WTC11 (cell line): ENCODE data around the gene TNP2.

Experiments used
- FOXK1 ChIP-seq: sonication (generic); formaldehyde crosslinking; IDR thresholded peaks from 2 replicates; pipeline ENCODE4 v1.8.0; 2022; ENCODE audit warnings: mild to moderate bottlenecking, moderate library complexity, missing genetic modification reagents
- HMGA2 ChIP-seq: fragments of 250-450 bp; sonication (Bioruptor Pico); IDR thresholded peaks from 2 replicates; pipeline ENCODE4 v1.4.0; 2021; ENCODE audit warnings: mild to moderate bottlenecking, moderate library complexity
- TF ChIP-seq, protein P1 (sequence below): sonication (generic); formaldehyde crosslinking; conservative IDR thresholded peaks from 2 replicates; pipeline ENCODE4 v1.8.1; 2022; ENCODE audit warnings: mild to moderate bottlenecking, missing genetic modification reagents
- TF ChIP-seq, protein P2 (sequence below): fragments of 200-600 bp; IDR thresholded peaks from 2 replicates; pipeline ENCODE4 v1.8.0; 2022; ENCODE audit warnings: antibody characterized with exemption
- TF ChIP-seq, protein P3 (sequence below): sonication (generic); formaldehyde crosslinking; IDR thresholded peaks from 2 replicates; pipeline ENCODE4 v1.8.1; 2022; ENCODE audit warnings: low read depth, mild to moderate bottlenecking, moderate library complexity, missing genetic modification reagents, borderline replicate concordance
- TF ChIP-seq, protein P4 (sequence below): sonication (generic); formaldehyde crosslinking; IDR thresholded peaks from 2 replicates; pipeline ENCODE4 v1.8.0; 2022; ENCODE audit warnings: mild to moderate bottlenecking, missing genetic modification reagents

DNA sequence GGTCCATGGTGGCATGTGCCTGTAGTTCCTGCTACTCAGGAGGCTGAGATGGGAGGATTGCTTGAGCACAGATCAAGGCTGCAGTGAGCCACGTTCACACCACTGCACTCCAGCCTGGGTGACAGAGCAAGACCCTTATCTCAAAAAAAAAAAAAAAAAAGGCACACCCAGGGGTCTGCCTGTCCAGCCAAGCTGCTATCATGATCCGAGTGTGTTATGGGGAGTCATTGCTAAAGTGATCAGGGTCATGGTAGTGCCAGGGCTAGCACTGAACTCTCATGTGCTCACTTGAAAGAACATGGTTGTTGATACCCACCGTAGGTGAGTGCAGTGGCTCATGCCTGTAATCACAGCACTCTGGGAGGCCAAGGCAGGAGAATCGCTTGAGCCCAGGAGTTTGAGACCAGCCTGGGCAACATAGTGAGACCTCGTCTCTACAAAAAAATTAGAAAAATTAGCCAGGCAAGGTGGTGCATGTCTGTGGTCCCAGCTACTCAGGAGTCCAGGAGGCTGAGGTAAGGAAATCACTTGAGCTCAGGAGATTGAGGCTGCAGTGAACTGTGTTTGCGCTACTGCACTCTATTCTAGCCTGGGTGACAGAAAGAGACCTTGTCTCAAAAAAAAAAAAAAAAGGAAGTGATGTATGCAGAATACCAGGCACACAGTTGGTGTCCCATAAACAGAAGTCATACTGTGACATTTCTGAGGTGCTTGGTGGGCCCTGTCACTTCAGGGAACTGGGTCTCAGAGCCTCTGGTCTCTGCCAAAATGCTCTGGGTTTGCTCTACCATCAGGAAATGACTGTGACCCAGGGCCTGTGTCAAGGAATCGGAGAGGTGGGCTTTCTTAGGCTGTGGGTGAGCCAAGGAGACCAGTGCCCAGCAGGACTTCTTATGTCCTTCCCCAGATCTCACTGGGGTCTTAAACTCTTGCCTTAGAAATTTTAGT lies 9.8 kb upstream of the TNP2 start:
- TF ChIP-seq, protein P1, sequence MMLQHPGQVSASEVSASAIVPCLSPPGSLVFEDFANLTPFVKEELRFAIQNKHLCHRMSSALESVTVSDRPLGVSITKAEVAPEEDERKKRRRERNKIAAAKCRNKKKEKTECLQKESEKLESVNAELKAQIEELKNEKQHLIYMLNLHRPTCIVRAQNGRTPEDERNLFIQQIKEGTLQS (CRISPR knock-in tag): no peak
- TF ChIP-seq, protein P2, sequence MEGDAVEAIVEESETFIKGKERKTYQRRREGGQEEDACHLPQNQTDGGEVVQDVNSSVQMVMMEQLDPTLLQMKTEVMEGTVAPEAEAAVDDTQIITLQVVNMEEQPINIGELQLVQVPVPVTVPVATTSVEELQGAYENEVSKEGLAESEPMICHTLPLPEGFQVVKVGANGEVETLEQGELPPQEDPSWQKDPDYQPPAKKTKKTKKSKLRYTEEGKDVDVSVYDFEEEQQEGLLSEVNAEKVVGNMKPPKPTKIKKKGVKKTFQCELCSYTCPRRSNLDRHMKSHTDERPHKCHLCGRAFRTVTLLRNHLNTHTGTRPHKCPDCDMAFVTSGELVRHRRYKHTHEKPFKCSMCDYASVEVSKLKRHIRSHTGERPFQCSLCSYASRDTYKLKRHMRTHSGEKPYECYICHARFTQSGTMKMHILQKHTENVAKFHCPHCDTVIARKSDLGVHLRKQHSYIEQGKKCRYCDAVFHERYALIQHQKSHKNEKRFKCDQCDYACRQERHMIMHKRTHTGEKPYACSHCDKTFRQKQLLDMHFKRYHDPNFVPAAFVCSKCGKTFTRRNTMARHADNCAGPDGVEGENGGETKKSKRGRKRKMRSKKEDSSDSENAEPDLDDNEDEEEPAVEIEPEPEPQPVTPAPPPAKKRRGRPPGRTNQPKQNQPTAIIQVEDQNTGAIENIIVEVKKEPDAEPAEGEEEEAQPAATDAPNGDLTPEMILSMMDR: no peak
- TF ChIP-seq, protein P3, sequence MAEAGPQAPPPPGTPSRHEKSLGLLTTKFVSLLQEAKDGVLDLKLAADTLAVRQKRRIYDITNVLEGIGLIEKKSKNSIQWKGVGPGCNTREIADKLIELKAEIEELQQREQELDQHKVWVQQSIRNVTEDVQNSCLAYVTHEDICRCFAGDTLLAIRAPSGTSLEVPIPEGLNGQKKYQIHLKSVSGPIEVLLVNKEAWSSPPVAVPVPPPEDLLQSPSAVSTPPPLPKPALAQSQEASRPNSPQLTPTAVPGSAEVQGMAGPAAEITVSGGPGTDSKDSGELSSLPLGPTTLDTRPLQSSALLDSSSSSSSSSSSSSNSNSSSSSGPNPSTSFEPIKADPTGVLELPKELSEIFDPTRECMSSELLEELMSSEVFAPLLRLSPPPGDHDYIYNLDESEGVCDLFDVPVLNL (CRISPR knock-in tag): no peak
- no peak for TF ChIP-seq HMGA2
- TF ChIP-seq, protein P4, sequence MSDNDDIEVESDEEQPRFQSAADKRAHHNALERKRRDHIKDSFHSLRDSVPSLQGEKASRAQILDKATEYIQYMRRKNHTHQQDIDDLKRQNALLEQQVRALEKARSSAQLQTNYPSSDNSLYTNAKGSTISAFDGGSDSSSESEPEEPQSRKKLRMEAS (CRISPR knock-in tag): no peak
- no peak for TF ChIP-seq FOXK1
